GM23338 (cell line): Measurements from ENCODE around the gene CYBRD1. TPM values are rescaled to one million over a fixed set of nuclear protein-coding genes. Genes with fewer than 3 reads are reported as not detected.

ENCODE experiments used
- ATAC-seq: fragments of 200-7000 bp; cut with Tn5 transposase; 3 replicates; pipeline ENCODE4 v1.9.1; 2020
- DNase-seq: peaks from one replicate; pipeline ENCODE4 v3.0.0-alpha.2; 2015; ENCODE audit warnings: low spot score
- H2AFZ ChIP-seq: fragments of 200-600 bp; sonication (generic); 2 replicates; pipeline ENCODE4 v1.8.0; 2016; ENCODE audit warnings: antibody characterized with exemption, mild to moderate bottlenecking, moderate library complexity
- H3F3A ChIP-seq: fragments of 200-600 bp; sonication (generic); replicated peaks from 2 replicates; pipeline ENCODE4 v1.8.0; 2017; ENCODE audit warnings: antibody characterized with exemption, mixed run types, low read depth
- H3K27ac ChIP-seq: fragments of 200-600 bp; sonication (generic); 2 replicates; pipeline ENCODE4 v1.6.1; 2016; ENCODE audit warnings: low read depth
- H3K27me3 ChIP-seq: fragments of 200-600 bp; sonication (generic); 2 replicates; pipeline ENCODE4 v1.8.0; 2016; ENCODE audit warnings: mild to moderate bottlenecking, mixed run types, moderate library complexity; ENCODE audit not compliant: insufficient read depth
- H3K36me3 ChIP-seq: fragments of 200-600 bp; sonication (generic); 2 replicates; pipeline ENCODE4 v1.8.0; 2016; ENCODE audit warnings: mild to moderate bottlenecking; ENCODE audit not compliant: insufficient read depth
- H3K4me1 ChIP-seq: fragments of 200-600 bp; sonication (generic); 2 replicates; pipeline ENCODE4 v1.8.0; 2016; ENCODE audit warnings: mild to moderate bottlenecking, moderate library complexity; ENCODE audit not compliant: insufficient read depth
- H3K4me2 ChIP-seq: fragments of 200-600 bp; sonication (generic); 2 replicates; pipeline ENCODE4 v1.7.1; 2017; ENCODE audit warnings: mixed run types
- H3K4me3 ChIP-seq: fragments of 200-600 bp; sonication (generic); 2 replicates; pipeline ENCODE4 v1.6.1; 2016; ENCODE audit warnings: mixed run types
- H3K79me2 ChIP-seq: fragments of 200-600 bp; sonication (generic); replicated peaks from 2 replicates; pipeline ENCODE4 v1.8.0; 2017; ENCODE audit warnings: mild to moderate bottlenecking; ENCODE audit not compliant: insufficient read depth
- H3K9me2 ChIP-seq: fragments of 200-600 bp; sonication (generic); 2 replicates; pipeline ENCODE4 v1.8.0; 2017; ENCODE audit not compliant: insufficient read depth
- H4K20me1 ChIP-seq: fragments of 200-600 bp; sonication (generic); replicated peaks from 2 replicates; pipeline ENCODE4 v1.8.0; 2017; ENCODE audit warnings: mild to moderate bottlenecking; ENCODE audit not compliant: insufficient read depth
- H3K27ac Mint-ChIP-seq: 2 replicates; pipeline ENCODE4 v1.8.0; 2020; ENCODE audit warnings: inconsistent platforms, mild to moderate bottlenecking, moderate library complexity, mixed read lengths
- H3K27me3 Mint-ChIP-seq: 3 replicates; pipeline ENCODE4 v1.8.0; 2022; ENCODE audit warnings: low read depth, mild to moderate bottlenecking, moderate library complexity, mixed read lengths, inconsistent platforms; ENCODE audit not compliant: insufficient read depth, poor library complexity
- H3K36me3 Mint-ChIP-seq: 3 replicates; pipeline ENCODE4 v1.8.0; 2021; ENCODE audit warnings: low read depth, mild to moderate bottlenecking, inconsistent platforms, moderate library complexity, mixed read lengths
- H3K4me1 Mint-ChIP-seq: 3 replicates; pipeline ENCODE4 v1.8.0; 2020; ENCODE audit warnings: mild to moderate bottlenecking, inconsistent platforms, mixed read lengths
- H3K4me3 Mint-ChIP-seq: 3 replicates; pipeline ENCODE4 v1.8.0; 2021; ENCODE audit warnings: moderate library complexity, mild to moderate bottlenecking, inconsistent platforms, mixed read lengths
- H3K9me3 Mint-ChIP-seq: 3 replicates; pipeline ENCODE4 v1.8.0; 2020; ENCODE audit warnings: moderate library complexity, mild to moderate bottlenecking, inconsistent platforms, mixed read lengths
- CREB1 ChIP-seq: fragments of 250-450 bp; sonication (Bioruptor Pico); IDR thresholded peaks from 2 replicates; pipeline ENCODE4 v1.5.0; 2020; ENCODE audit warnings: low read depth, mild to moderate bottlenecking, moderate library complexity
- EZH2 ChIP-seq: fragments of 200-600 bp; sonication (generic); IDR thresholded peaks from one replicate; pipeline ENCODE4 v1.8.0; 2017; ENCODE audit warnings: antibody characterized with exemption, mild to moderate bottlenecking, low read depth; ENCODE audit not compliant: unreplicated experiment
- EZH2phosphoT487 ChIP-seq: fragments of 200-600 bp; sonication (generic); IDR thresholded peaks from one replicate; pipeline ENCODE4 v1.8.1; 2018; ENCODE audit warnings: antibody characterized with exemption; ENCODE audit not compliant: unreplicated experiment
- JUNB ChIP-seq: IDR thresholded peaks from one replicate; pipeline ENCODE4 v1.6.1; 2016; ENCODE audit warnings: antibody characterized with exemption; ENCODE audit not compliant: unreplicated experiment
- NANOG ChIP-seq: IDR thresholded peaks from 2 replicates; pipeline ENCODE4 v1.6.1; 2016; ENCODE audit warnings: antibody characterized with exemption, borderline replicate concordance
- POLR2AphosphoS5 ChIP-seq: IDR thresholded peaks from 2 replicates; pipeline ENCODE4 v1.6.1; 2016; ENCODE audit warnings: antibody characterized with exemption, low read depth
- STAT1 ChIP-seq: IDR thresholded peaks from one replicate; pipeline ENCODE4 v1.6.1; 2016; ENCODE audit warnings: antibody characterized with exemption; ENCODE audit not compliant: unreplicated experiment
- ZNF114 ChIP-seq: fragments of 250-450 bp; sonication (Bioruptor Pico); IDR thresholded peaks from 2 replicates; pipeline ENCODE4 v1.5.0; 2020; ENCODE audit warnings: mild to moderate bottlenecking, moderate library complexity
- ZNF331 ChIP-seq: fragments of 250-450 bp; sonication (Bioruptor Pico); IDR thresholded peaks from 2 replicates; pipeline ENCODE4 v1.5.0; 2020; ENCODE audit warnings: low read depth, mild to moderate bottlenecking, moderate library complexity
- polyA plus RNA-seq: library from polyadenylated mRNA; unstranded; fragments of >200 nt; fragmentation: Nextera tagmentation; extraction: Ambion mirVana; gene quantifications from 2 replicates; pipeline ENCODE4 v1.2.1, GENCODE V29; 2016
- total RNA-seq: library from RNA; depleted of rRNA; stranded (reverse); fragments of >200 nt; shearing (Covaris generic); gene quantifications from 2 replicates; pipeline ENCODE4 v1.2.3, GENCODE V29; 2014
- TF ChIP-seq, protein P1 (sequence below), 2 experiments: fragments of 200-600 bp in 1 of 2; sonication (generic) in 1 of 2; conservative IDR thresholded peaks; 2 replicates each; pipeline versions ENCODE4 v1.5.1 to v1.6.1; 2016 to 2017; ENCODE audit warnings: antibody characterized with exemption in 2 of 2, low read depth in 2 of 2, mild to moderate bottlenecking in 2 of 2, moderate library complexity in 1 of 2
- TF ChIP-seq, protein P2 (sequence below): fragments of 250-450 bp; sonication (Bioruptor Pico); IDR thresholded peaks from 2 replicates; pipeline ENCODE4 v1.5.0; 2020; ENCODE audit warnings: mild to moderate bottlenecking, moderate library complexity
- TF ChIP-seq, protein P3 (sequence below): IDR thresholded peaks from 2 replicates; pipeline ENCODE4 v1.6.1; 2016; ENCODE audit warnings: antibody characterized with exemption
- TF ChIP-seq, protein P4 (sequence below): IDR thresholded peaks from one replicate; pipeline ENCODE4 v1.6.1; 2018; ENCODE audit warnings: antibody characterized with exemption; ENCODE audit not compliant: unreplicated experiment

The CYBRD1 gene
- total and polyA plus RNA-seq, 2 experiments from 2014 or later = 3.4 to 5.3 TPM

DNA sequence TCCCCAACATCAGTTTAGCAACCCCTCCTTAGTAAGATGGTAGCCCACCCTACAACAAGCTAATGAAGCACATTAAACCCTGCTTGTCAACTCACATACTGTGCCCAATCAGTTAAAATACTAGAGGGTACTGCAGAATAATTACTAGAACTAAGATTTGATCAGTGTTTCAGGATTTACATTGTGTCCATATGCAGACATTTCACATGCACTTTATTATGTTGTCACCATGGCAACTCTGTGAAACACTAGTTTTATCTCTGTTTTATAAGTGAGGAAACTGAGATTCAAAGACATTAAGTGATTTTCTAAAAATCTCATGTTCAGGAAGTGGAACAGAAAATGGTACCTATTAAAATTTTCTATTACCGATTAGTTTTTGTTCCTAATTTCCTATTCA, 61.7 kb downstream of the CYBRD1 start:
- TF ChIP-seq EZH2 (no peak), ZNF331 (CRISPR knock-in tag) (no peak), CREB1 (CRISPR knock-in tag) (no peak), EZH2phosphoT487 (no peak), POLR2AphosphoS5 (no peak), STAT1 (no peak), ZNF114 (CRISPR knock-in tag) (no peak), NANOG (no peak), JUNB (no peak)
- TF ChIP-seq, protein P1, sequence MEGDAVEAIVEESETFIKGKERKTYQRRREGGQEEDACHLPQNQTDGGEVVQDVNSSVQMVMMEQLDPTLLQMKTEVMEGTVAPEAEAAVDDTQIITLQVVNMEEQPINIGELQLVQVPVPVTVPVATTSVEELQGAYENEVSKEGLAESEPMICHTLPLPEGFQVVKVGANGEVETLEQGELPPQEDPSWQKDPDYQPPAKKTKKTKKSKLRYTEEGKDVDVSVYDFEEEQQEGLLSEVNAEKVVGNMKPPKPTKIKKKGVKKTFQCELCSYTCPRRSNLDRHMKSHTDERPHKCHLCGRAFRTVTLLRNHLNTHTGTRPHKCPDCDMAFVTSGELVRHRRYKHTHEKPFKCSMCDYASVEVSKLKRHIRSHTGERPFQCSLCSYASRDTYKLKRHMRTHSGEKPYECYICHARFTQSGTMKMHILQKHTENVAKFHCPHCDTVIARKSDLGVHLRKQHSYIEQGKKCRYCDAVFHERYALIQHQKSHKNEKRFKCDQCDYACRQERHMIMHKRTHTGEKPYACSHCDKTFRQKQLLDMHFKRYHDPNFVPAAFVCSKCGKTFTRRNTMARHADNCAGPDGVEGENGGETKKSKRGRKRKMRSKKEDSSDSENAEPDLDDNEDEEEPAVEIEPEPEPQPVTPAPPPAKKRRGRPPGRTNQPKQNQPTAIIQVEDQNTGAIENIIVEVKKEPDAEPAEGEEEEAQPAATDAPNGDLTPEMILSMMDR (conservative IDR thresholded peaks at IDR 0.05; ENCODE audit: low read depth in 2 of 2) = no peak
- TF ChIP-seq, protein P2, sequence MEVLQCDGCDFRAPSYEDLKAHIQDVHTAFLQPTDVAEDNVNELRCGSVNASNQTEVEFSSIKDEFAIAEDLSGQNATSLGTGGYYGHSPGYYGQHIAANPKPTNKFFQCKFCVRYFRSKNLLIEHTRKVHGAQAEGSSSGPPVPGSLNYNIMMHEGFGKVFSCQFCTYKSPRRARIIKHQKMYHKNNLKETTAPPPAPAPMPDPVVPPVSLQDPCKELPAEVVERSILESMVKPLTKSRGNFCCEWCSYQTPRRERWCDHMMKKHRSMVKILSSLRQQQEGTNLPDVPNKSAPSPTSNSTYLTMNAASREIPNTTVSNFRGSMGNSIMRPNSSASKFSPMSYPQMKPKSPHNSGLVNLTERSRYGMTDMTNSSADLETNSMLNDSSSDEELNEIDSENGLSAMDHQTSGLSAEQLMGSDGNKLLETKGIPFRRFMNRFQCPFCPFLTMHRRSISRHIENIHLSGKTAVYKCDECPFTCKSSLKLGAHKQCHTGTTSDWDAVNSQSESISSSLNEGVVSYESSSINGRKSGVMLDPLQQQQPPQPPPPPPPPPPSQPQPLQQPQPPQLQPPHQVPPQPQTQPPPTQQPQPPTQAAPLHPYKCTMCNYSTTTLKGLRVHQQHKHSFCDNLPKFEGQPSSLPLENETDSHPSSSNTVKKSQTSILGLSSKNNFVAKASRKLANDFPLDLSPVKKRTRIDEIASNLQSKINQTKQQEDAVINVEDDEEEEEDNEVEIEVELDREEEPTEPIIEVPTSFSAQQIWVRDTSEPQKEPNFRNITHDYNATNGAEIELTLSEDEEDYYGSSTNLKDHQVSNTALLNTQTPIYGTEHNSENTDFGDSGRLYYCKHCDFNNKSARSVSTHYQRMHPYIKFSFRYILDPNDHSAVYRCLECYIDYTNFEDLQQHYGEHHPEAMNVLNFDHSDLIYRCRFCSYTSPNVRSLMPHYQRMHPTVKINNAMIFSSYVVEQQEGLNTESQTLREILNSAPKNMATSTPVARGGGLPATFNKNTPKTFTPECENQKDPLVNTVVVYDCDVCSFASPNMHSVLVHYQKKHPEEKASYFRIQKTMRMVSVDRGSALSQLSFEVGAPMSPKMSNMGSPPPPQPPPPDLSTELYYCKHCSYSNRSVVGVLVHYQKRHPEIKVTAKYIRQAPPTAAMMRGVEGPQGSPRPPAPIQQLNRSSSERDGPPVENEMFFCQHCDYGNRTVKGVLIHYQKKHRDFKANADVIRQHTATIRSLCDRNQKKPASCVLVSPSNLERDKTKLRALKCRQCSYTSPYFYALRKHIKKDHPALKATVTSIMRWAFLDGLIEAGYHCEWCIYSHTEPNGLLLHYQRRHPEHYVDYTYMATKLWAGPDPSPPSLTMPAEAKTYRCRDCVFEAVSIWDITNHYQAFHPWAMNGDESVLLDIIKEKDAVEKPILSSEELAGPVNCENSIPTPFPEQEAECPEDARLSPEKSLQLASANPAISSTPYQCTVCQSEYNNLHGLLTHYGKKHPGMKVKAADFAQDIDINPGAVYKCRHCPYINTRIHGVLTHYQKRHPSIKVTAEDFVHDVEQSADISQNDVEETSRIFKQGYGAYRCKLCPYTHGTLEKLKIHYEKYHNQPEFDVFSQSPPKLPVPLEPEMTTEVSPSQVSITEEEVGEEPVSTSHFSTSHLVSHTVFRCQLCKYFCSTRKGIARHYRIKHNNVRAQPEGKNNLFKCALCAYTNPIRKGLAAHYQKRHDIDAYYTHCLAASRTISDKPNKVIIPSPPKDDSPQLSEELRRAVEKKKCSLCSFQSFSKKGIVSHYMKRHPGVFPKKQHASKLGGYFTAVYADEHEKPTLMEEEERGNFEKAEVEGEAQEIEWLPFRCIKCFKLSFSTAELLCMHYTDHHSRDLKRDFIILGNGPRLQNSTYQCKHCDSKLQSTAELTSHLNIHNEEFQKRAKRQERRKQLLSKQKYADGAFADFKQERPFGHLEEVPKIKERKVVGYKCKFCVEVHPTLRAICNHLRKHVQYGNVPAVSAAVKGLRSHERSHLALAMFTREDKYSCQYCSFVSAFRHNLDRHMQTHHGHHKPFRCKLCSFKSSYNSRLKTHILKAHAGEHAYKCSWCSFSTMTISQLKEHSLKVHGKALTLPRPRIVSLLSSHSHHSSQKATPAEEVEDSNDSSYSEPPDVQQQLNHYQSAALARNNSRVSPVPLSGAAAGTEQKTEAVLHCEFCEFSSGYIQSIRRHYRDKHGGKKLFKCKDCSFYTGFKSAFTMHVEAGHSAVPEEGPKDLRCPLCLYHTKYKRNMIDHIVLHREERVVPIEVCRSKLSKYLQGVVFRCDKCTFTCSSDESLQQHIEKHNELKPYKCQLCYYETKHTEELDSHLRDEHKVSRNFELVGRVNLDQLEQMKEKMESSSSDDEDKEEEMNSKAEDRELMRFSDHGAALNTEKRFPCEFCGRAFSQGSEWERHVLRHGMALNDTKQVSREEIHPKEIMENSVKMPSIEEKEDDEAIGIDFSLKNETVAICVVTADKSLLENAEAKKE = no peak
- TF ChIP-seq, protein P3, sequence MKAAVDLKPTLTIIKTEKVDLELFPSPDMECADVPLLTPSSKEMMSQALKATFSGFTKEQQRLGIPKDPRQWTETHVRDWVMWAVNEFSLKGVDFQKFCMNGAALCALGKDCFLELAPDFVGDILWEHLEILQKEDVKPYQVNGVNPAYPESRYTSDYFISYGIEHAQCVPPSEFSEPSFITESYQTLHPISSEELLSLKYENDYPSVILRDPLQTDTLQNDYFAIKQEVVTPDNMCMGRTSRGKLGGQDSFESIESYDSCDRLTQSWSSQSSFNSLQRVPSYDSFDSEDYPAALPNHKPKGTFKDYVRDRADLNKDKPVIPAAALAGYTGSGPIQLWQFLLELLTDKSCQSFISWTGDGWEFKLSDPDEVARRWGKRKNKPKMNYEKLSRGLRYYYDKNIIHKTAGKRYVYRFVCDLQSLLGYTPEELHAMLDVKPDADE = no peak
- TF ChIP-seq, protein P4, sequence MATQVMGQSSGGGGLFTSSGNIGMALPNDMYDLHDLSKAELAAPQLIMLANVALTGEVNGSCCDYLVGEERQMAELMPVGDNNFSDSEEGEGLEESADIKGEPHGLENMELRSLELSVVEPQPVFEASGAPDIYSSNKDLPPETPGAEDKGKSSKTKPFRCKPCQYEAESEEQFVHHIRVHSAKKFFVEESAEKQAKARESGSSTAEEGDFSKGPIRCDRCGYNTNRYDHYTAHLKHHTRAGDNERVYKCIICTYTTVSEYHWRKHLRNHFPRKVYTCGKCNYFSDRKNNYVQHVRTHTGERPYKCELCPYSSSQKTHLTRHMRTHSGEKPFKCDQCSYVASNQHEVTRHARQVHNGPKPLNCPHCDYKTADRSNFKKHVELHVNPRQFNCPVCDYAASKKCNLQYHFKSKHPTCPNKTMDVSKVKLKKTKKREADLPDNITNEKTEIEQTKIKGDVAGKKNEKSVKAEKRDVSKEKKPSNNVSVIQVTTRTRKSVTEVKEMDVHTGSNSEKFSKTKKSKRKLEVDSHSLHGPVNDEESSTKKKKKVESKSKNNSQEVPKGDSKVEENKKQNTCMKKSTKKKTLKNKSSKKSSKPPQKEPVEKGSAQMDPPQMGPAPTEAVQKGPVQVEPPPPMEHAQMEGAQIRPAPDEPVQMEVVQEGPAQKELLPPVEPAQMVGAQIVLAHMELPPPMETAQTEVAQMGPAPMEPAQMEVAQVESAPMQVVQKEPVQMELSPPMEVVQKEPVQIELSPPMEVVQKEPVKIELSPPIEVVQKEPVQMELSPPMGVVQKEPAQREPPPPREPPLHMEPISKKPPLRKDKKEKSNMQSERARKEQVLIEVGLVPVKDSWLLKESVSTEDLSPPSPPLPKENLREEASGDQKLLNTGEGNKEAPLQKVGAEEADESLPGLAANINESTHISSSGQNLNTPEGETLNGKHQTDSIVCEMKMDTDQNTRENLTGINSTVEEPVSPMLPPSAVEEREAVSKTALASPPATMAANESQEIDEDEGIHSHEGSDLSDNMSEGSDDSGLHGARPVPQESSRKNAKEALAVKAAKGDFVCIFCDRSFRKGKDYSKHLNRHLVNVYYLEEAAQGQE = no peak
- Mint-ChIP-seq H3K9me3 (no peaks in the 10 kb centered on the region), H3K27me3 (no peaks in the 10 kb centered on the region), H3K4me1 (no peaks in the 10 kb centered on the region), H3K36me3 (no peaks in the 10 kb centered on the region), H3K4me3 (no peak overlapping the region), H3K27ac (no peak overlapping the region)
- no peaks in the 10 kb centered on the region for H3K36me3 ChIP-seq
- H2AFZ ChIP-seq = no peak overlapping the region
- no peaks in the 10 kb centered on the region for H3K9me2 ChIP-seq
- ATAC-seq (no peak), DNase-seq (no peak)
- no peak overlapping the region for H3K4me2 ChIP-seq
- H3K4me3 ChIP-seq = no peak overlapping the region
- no peak overlapping the region for H3K27ac ChIP-seq
- H4K20me1 ChIP-seq = no peaks in the 10 kb centered on the region
- H3F3A ChIP-seq = no peaks in the 10 kb centered on the region
- no peaks in the 10 kb centered on the region for H3K79me2 ChIP-seq
- no peaks in the 10 kb centered on the region for H3K4me1 ChIP-seq
- no peaks in the 10 kb centered on the region for H3K27me3 ChIP-seq
